GM12875 (cell line): ENCODE measurements around the gene TMEM63C.

Source experiments
- H3K4me3 ChIP-seq: one replicate; pipeline ENCODE4 v1.5.1; 2011; ENCODE audit warnings: low read depth, low read length, control low read depth
- CTCF ChIP-seq: IDR thresholded peaks from 2 replicates; pipeline ENCODE4 v1.5.1; 2011; ENCODE audit warnings: low read depth, mild to moderate bottlenecking, control low read depth, inconsistent platforms, low read length, moderate library complexity, borderline replicate concordance; ENCODE audit not compliant: insufficient read depth

TMEM63C gene

GRCh38 chr14:77236814-77237213 lies 55.2 kb downstream of the TMEM63C start:
- no peak overlapping the region for H3K4me3 ChIP-seq
- TF ChIP-seq CTCF = no peak

- no peak for TF ChIP-seq CTCF
- H3K4me3 ChIP-seq = no peak overlapping the region
Measured at GRCh38 chr14:77238356-77238755, 56.8 kb downstream of the TMEM63C start.

GRCh38 chr14:77238996-77239395 lies 57.4 kb downstream of the TMEM63C start:
- TF ChIP-seq CTCF = no peak
- H3K4me3 ChIP-seq = no peak overlapping the region

- no peak overlapping the region for H3K4me3 ChIP-seq
- no peak for TF ChIP-seq CTCF
Measured at GRCh38 chr14:77239412-77239811, 57.8 kb downstream of the TMEM63C start.

GRCh38 chr14:77240336-77240915 lies 58.8 kb downstream of the TMEM63C start:
- TF ChIP-seq CTCF = no peak
- H3K4me3 ChIP-seq = no peak overlapping the region

GRCh38 chr14:77241955-77242354 lies 60.4 kb downstream of the TMEM63C start:
- no peak overlapping the region for H3K4me3 ChIP-seq
- no peak for TF ChIP-seq CTCF

- no peak overlapping the region for H3K4me3 ChIP-seq
- no peak for TF ChIP-seq CTCF
Measured at GRCh38 chr14:77242752-77243151, 61.2 kb downstream of the TMEM63C start.
